Middle frontal gyrus (tissue), 1 donor: Measurements from ENCODE around the gene HSD17B7.
"Not testable (repeated sequence)": the region's sequence is repeated elsewhere in the genome, so short reads cannot be mapped to it uniquely, and the experiment has no call there.

ENCODE experiments used
- DNase-seq: peaks from one replicate; pipeline ENCODE4 v3.0.0-alpha.2; 2015; ENCODE audit warnings: low spot score; ENCODE audit errors: extremely low spot score

Gene HSD17B7

GRCh38 chr1:162799995-162800830 is 9.7 kb downstream of the HSD17B7 start:
- DNase-seq: peak; percentile 42

GRCh38 chr1:162807503-162807902 is 17.0 kb downstream of the HSD17B7 start:
- DNase-seq: not testable (repeated sequence)

GRCh38 chr1:162812357-162812756 is 21.9 kb downstream of the HSD17B7 start:
- DNase-seq: not testable (repeated sequence)

- DNase-seq: not testable (repeated sequence)
Observed at GRCh38 chr1:162818136-162818535, 27.6 kb downstream of the HSD17B7 start.

GRCh38 chr1:162818666-162819065 is 28.2 kb downstream of the HSD17B7 start:
- not testable (repeated sequence) for DNase-seq

GRCh38 chr1:162822391-162823200 is 32.1 kb downstream of the HSD17B7 start:
- no peak for DNase-seq

- no peak for DNase-seq
Observed at GRCh38 chr1:162823231-162823630, 32.7 kb downstream of the HSD17B7 start.

- DNase-seq: no peak
Observed at GRCh38 chr1:162823771-162824525, 33.4 kb downstream of the HSD17B7 start.

GRCh38 chr1:162829268-162829667 is 38.8 kb downstream of the HSD17B7 start:
- no peak for DNase-seq

- DNase-seq: no peak
Observed at GRCh38 chr1:162832470-162832869, 42.0 kb downstream of the HSD17B7 start.

- DNase-seq: no peak
Observed at GRCh38 chr1:162835157-162835899, 44.8 kb downstream of the HSD17B7 start.

GRCh38 chr1:162838863-162839262 is 48.4 kb downstream of the HSD17B7 start:
- DNase-seq: no peak

- no peak for DNase-seq
Observed at GRCh38 chr1:162840250-162840839, 49.8 kb downstream of the HSD17B7 start.

- DNase-seq: no peak
Observed at GRCh38 chr1:162844153-162844552, 53.7 kb downstream of the HSD17B7 start.

GRCh38 chr1:162846256-162847212 is 56.0 kb downstream of the HSD17B7 start:
- no peak for DNase-seq

GRCh38 chr1:162847839-162848453 is 57.4 kb downstream of the HSD17B7 start:
- no peak for DNase-seq

GRCh38 chr1:162849711-162850110 is 59.2 kb downstream of the HSD17B7 start:
- DNase-seq: no peak

GRCh38 chr1:162851341-162851740 is 60.8 kb downstream of the HSD17B7 start:
- no peak for DNase-seq
